ENCODE measurements around the gene VMP1. TPM values are rescaled to one million over a fixed set of nuclear protein-coding genes. Genes with fewer than 3 reads are reported as not detected.

Gene VMP1
- total RNA-seq, 1 experiment from 2014 or later = 277 TPM

DNA sequence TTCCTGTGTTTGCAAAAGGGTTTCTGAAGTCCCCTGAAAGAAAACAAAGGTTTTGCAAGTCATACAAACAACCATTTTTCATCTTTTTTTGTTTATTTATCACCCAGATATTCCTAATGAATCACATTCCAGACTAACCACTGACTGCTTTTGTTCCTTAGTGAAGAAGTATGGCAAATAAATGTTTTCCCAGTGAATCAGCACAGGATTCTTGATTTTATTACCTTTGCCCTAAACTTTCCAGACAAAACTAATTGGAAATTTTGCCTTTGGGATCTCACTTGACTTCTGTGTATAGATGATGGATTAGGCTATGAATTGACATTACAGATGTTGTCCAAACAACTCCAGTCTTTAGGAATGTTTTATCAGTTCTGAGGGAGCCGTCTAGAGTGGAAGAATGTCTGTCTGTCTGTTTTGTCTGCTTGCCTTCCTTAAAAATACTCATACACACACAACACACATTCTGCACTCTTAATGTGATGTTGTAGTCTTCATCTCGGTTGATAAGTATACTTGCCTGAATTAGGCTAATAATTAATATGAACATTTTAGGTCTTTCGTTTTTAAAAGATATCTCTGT, 48.9 kb downstream of the VMP1 start:
- Histone ChIP-seq H3K4me3 (ENCODE audit: low read length) (peak overlapping the region; percentile 27), H3F3A (ENCODE audit: low read length, unreplicated experiment) (peaks cover 16% of the 10 kb centered on the region), H4K20me1 (ENCODE audit: low read length) (no peaks in the 10 kb centered on the region), H3K27ac (ENCODE audit: low read length) (peak overlapping the region; percentile 95), H2AFZ (ENCODE audit: low read length) (no peak overlapping the region), H3K9me3 (ENCODE audit: low read length) (no peaks in the 10 kb centered on the region), H3K4me1 (ENCODE audit: insufficient read depth, low read length) (peaks cover 44% of the 10 kb centered on the region), H3K9me2 (replicated peaks; ENCODE audit: low read length) (no peaks in the 10 kb centered on the region), H3K79me2 (ENCODE audit: low read length) (peaks cover 49% of the 10 kb centered on the region), H3K36me3 (ENCODE audit: low read depth, low read length) (peaks cover 7% of the 10 kb centered on the region), H3K4me2 (ENCODE audit: low read length) (peak overlapping the region; percentile 61), H3K9ac (ENCODE audit: low read length) (peak overlapping the region; percentile 49), H3K27me3 (ENCODE audit: low read length) (no peaks in the 10 kb centered on the region)
- DNase-seq = peak; percentile 96
- POLR2A ChIA-PET (ENCODE audit: unreplicated experiment) = interaction anchor here (0.6 kb wide), 1 partner anchor 92 kb away, joined by 3 read pairs; no protein-coding TSS in a partner anchor
- CTCF ChIA-PET = no interaction called here
- intact Hi-C loops (cut with micrococcal nuclease) = no loop called here
- TF ChIP-seq EZH2 (IDR thresholded peaks at IDR 0.05; ENCODE audit: low read length, unreplicated experiment) (no peak), EZH2phosphoT487 (IDR thresholded peaks at IDR 0.05; ENCODE audit: borderline replicate concordance, low read length) (no peak)
- TF ChIP-seq, protein P1, sequence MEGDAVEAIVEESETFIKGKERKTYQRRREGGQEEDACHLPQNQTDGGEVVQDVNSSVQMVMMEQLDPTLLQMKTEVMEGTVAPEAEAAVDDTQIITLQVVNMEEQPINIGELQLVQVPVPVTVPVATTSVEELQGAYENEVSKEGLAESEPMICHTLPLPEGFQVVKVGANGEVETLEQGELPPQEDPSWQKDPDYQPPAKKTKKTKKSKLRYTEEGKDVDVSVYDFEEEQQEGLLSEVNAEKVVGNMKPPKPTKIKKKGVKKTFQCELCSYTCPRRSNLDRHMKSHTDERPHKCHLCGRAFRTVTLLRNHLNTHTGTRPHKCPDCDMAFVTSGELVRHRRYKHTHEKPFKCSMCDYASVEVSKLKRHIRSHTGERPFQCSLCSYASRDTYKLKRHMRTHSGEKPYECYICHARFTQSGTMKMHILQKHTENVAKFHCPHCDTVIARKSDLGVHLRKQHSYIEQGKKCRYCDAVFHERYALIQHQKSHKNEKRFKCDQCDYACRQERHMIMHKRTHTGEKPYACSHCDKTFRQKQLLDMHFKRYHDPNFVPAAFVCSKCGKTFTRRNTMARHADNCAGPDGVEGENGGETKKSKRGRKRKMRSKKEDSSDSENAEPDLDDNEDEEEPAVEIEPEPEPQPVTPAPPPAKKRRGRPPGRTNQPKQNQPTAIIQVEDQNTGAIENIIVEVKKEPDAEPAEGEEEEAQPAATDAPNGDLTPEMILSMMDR (conservative IDR thresholded peaks at IDR 0.05; ENCODE audit: low read depth, low read length) = no peak
- peak; percentile 39 for ATAC-seq
- no TSS peak for BruUV-seq (replicated peaks)

DNA sequence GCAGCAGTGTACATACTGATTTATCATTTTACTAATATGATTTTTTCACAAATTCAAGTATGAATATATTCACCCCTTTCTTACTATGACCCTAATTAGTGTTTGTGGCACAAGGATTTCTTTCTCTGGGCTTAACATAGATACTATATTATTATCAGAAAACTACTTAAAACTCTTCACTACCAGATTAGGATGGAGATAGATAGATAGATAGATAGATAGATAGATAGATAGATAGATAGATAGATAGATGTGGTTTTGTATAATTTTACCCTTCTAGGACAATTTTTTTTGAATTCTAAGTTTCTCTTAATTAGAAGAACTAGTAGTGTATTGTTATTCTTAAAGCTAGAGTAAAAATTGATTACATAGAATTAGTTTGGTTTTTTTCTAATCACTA, 49.6 kb downstream of the VMP1 start:
- H3K27me3 ChIP-seq (ENCODE audit: low read length) = no peaks in the 10 kb centered on the region
- peaks cover 56% of the 10 kb centered on the region for H3K79me2 ChIP-seq (ENCODE audit: low read length)
- CTCF ChIA-PET = no interaction called here
- H3K27ac ChIP-seq (ENCODE audit: low read length) = peak overlapping the region; percentile 95
- POLR2A ChIA-PET (ENCODE audit: unreplicated experiment) = interaction anchor here (0.6 kb wide), 1 partner anchor 96 kb away, joined by 22 read pairs; no protein-coding TSS in a partner anchor
- no peak overlapping the region for H3K4me3 ChIP-seq (ENCODE audit: low read length)
- no TSS peak for BruUV-seq (replicated peaks)
- H3K4me1 ChIP-seq (ENCODE audit: insufficient read depth, low read length) = peaks cover 51% of the 10 kb centered on the region
- DNase-seq (no peak), ATAC-seq (no peak)
- H3K4me2 ChIP-seq (ENCODE audit: low read length) = peak overlapping the region; percentile 61
- H4K20me1 ChIP-seq (ENCODE audit: low read length) = no peaks in the 10 kb centered on the region
- H3K36me3 ChIP-seq (ENCODE audit: low read depth, low read length) = peaks cover 7% of the 10 kb centered on the region
- no peaks in the 10 kb centered on the region for H3K9me2 ChIP-seq (replicated peaks; ENCODE audit: low read length)
- H3K9me3 ChIP-seq (ENCODE audit: low read length) = no peaks in the 10 kb centered on the region
- no peak for TF ChIP-seq EZH2phosphoT487 (IDR thresholded peaks at IDR 0.05; ENCODE audit: borderline replicate concordance, low read length)
- TF ChIP-seq, protein P1 (conservative IDR thresholded peaks at IDR 0.05; ENCODE audit: low read depth, low read length) = no peak
- no peak for TF ChIP-seq EZH2 (IDR thresholded peaks at IDR 0.05; ENCODE audit: low read length, unreplicated experiment)
- H3K9ac ChIP-seq (ENCODE audit: low read length) = peak overlapping the region; percentile 46
- peaks cover 22% of the 10 kb centered on the region for H3F3A ChIP-seq (ENCODE audit: low read length, unreplicated experiment)
- no peak overlapping the region for H2AFZ ChIP-seq (ENCODE audit: low read length)
- intact Hi-C loops (cut with micrococcal nuclease) = no loop called here

DNA sequence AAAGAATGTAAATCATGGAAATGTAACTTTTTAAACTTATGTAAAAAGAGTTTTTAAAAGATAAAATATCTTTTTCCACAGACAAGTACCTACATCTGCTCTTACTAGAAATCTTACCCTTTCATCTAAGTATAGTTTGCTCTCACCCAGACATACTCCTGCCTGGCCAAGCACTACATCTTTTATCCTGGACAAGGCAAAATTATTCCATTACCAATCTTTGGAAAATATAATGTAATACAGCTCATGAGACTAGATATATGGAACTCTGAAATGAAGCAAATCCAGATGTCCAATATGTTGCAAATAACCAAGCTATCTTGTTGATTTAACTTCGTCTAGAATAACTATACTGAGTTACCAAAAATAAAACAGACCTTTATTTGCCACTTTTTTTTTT, 50.0 kb downstream of the VMP1 start:
- no TSS peak for BruUV-seq (replicated peaks)
- DNase-seq (no peak), ATAC-seq (no peak)
- TF ChIP-seq, protein P1 (conservative IDR thresholded peaks at IDR 0.05; ENCODE audit: low read depth, low read length) = no peak
- TF ChIP-seq EZH2 (IDR thresholded peaks at IDR 0.05; ENCODE audit: low read length, unreplicated experiment) (no peak), EZH2phosphoT487 (IDR thresholded peaks at IDR 0.05; ENCODE audit: borderline replicate concordance, low read length) (no peak)
- no peaks in the 10 kb centered on the region for H3K9me3 ChIP-seq (ENCODE audit: low read length)
- peaks cover 56% of the 10 kb centered on the region for H3K4me1 ChIP-seq (ENCODE audit: insufficient read depth, low read length)
- H4K20me1 ChIP-seq (ENCODE audit: low read length) = no peaks in the 10 kb centered on the region
- intact Hi-C loops (cut with micrococcal nuclease) = no loop called here
- peaks cover 57% of the 10 kb centered on the region for H3K79me2 ChIP-seq (ENCODE audit: low read length)
- no peak overlapping the region for H3K4me3 ChIP-seq (ENCODE audit: low read length)
- no peak overlapping the region for H3K4me2 ChIP-seq (ENCODE audit: low read length)
- H3K27me3 ChIP-seq (ENCODE audit: low read length) = no peaks in the 10 kb centered on the region
- no peak overlapping the region for H3K9ac ChIP-seq (ENCODE audit: low read length)
- H3F3A ChIP-seq (ENCODE audit: low read length, unreplicated experiment) = peaks cover 26% of the 10 kb centered on the region
- CTCF ChIA-PET = no interaction called here
- H3K9me2 ChIP-seq (replicated peaks; ENCODE audit: low read length) = no peaks in the 10 kb centered on the region
- POLR2A ChIA-PET (ENCODE audit: unreplicated experiment) = interaction anchor here (0.6 kb wide), 2 partner anchors 87 to 96 kb away, joined by 3 to 22 read pairs; no protein-coding TSS in a partner anchor
- H3K36me3 ChIP-seq (ENCODE audit: low read depth, low read length) = peaks cover 7% of the 10 kb centered on the region; the same call in 1 of the 2 replicates
- no peak overlapping the region for H2AFZ ChIP-seq (ENCODE audit: low read length)
- H3K27ac ChIP-seq (ENCODE audit: low read length) = peak overlapping the region; percentile 95
